Spleen (tissue), 11 donors: Measurements from ENCODE around the gene CTDP1. TPM values are rescaled to one million over a fixed set of nuclear protein-coding genes. Genes with fewer than 3 reads are reported as not detected.
"Not testable (repeated sequence)": the region's sequence is repeated elsewhere in the genome, so short reads cannot be mapped to it uniquely, and the experiment has no call there.

Experiments used
- DNase-seq: peaks from one replicate; pipeline ENCODE4 v3.0.0-alpha.2; 2020
- H3K27ac ChIP-seq, 8 donors: fragments of 200-600 bp; sonication (generic) in 7 of 8; 1 replicate in 4 of 8; 2 replicates in 4 of 8; pipeline versions ENCODE4 v1.5.0 to v1.8.0; 2016 to 2021; ENCODE audit warnings: inconsistent platforms in 4 of 8, mild to moderate bottlenecking in 4 of 8, moderate library complexity in 1 of 8
- H3K27me3 ChIP-seq, 7 donors: fragments of 200-600 bp; sonication (generic) in 6 of 7; replicated peaks in 1 of 7; 1 replicate in 4 of 7; 2 replicates in 3 of 7; pipeline versions ENCODE4 v1.5.0 to v1.8.0; 2016 to 2021; ENCODE audit warnings: inconsistent platforms in 3 of 7, mild to moderate bottlenecking in 1 of 7
- H3K36me3 ChIP-seq, 6 donors: fragments of 200-600 bp; sonication (generic) in 5 of 6; 1 replicate in 4 of 6; 2 replicates in 2 of 6; pipeline versions ENCODE4 v1.5.0 to v1.8.0; 2016 to 2021; ENCODE audit warnings: inconsistent platforms in 2 of 6
- H3K4me1 ChIP-seq, 6 donors: fragments of 200-600 bp; sonication (generic) in 5 of 6; 1 replicate in 3 of 6; 2 replicates in 3 of 6; pipeline versions ENCODE4 v1.5.0 to v1.8.0; 2016 to 2021; ENCODE audit warnings: inconsistent platforms in 3 of 6
- H3K4me3 ChIP-seq, 8 donors: fragments of 200-600 bp; sonication (generic) in 7 of 8; 1 replicate in 4 of 8; 2 replicates in 4 of 8; pipeline versions ENCODE4 v1.5.0 to v1.8.0; 2016 to 2021; ENCODE audit warnings: inconsistent platforms in 4 of 8, mild to moderate bottlenecking in 4 of 8, moderate library complexity in 2 of 8
- H3K9me3 ChIP-seq, 8 donors: fragments of 200-600 bp; sonication (generic) in 7 of 8; 1 replicate in 4 of 8; 2 replicates in 4 of 8; pipeline versions ENCODE4 v1.5.0 to v1.8.0; 2016 to 2021; ENCODE audit warnings: inconsistent platforms in 4 of 8
- POLR2A ChIP-seq, 3 donors: fragments of 450-650 bp; IDR thresholded peaks; one replicate each; pipeline ENCODE4 v1.5.1; 2017; ENCODE audit warnings: antibody characterized with exemption in 3 of 3, mild to moderate bottlenecking in 1 of 3
- POLR2AphosphoS5 ChIP-seq, 3 donors: sonication (generic); formaldehyde crosslinking; IDR thresholded peaks; one replicate each; pipeline ENCODE4 v1.5.1; 2017; ENCODE audit warnings: antibody characterized with exemption in 3 of 3
- WGBS, 5 donors: extraction: QIAGEN DNeasy Blood & Tissue Kit in 3 of 5; methylation state at CpG; one replicate each; pipeline versions ENCODE4 v1.1.5 to v1.1.7; 2013 to 2018; 5-methylcytosine and 5-hydroxymethylcytosine counted together
- intact Hi-C: fragments of 100-400 bp; cut with DNase I; formaldehyde crosslinking; loops from one replicate; pipeline ENCODE4 v1.15.0; 2023; ENCODE audit warnings: low total_unique reads
- polyA plus RNA-seq, 3 donors: library from polyadenylated mRNA; stranded (reverse); fragments of 200-250 nt; gene quantifications; one replicate each; pipeline ENCODE4 v1.2.1, GENCODE V29; 2013
- total RNA-seq, 7 donors: library from RNA; depleted of rRNA in 3 of 7; stranded (reverse); fragments of >200 nt in 3 of 7; fragmentation: NEBNext Ultra II Directional in 4 of 7; extraction: Animal tissue kit (Norgen Biotek cat#: 25700) in 4 of 7; gene quantifications; one replicate each; pipeline versions ENCODE4 v1.1.0 to v1.2.1, GENCODE V29; 2016 to 2021
- TF ChIP-seq, protein P1 (sequence below), 11 experiments: fragments of 200-600 bp in 7 of 11; fragments of 450-650 bp in 4 of 11; sonication (generic) in 4 of 11; IDR thresholded peaks in 8 of 11; conservative IDR thresholded peaks in 3 of 11; 1 replicate in 7 of 11; 2 replicates in 4 of 11; pipeline versions ENCODE4 v1.4.0 to v1.8.0; 2016 to 2021; ENCODE audit warnings: antibody characterized with exemption in 11 of 11, inconsistent platforms in 4 of 11, mild to moderate bottlenecking in 1 of 11
- donor health status: healthy with polysubstance abuse.
- donor health status: DM: no; HTN: no; CAD: no; lungs with moderate emphysema.
- donor health status: DM: no; HTN: no; CAD: no.
- donor health status: Bipolar disorder and iron deficiency.
- donor health status: healthy.
- donor health status: DM: no; HTN: no; CAD: no.
- donor health status: DM: yes; HTN: yes; CAD: no.

The CTDP1 gene
- total and polyA plus RNA-seq, 10 donors: 13.6 to 54.6 (median 28.6) TPM

DNA sequence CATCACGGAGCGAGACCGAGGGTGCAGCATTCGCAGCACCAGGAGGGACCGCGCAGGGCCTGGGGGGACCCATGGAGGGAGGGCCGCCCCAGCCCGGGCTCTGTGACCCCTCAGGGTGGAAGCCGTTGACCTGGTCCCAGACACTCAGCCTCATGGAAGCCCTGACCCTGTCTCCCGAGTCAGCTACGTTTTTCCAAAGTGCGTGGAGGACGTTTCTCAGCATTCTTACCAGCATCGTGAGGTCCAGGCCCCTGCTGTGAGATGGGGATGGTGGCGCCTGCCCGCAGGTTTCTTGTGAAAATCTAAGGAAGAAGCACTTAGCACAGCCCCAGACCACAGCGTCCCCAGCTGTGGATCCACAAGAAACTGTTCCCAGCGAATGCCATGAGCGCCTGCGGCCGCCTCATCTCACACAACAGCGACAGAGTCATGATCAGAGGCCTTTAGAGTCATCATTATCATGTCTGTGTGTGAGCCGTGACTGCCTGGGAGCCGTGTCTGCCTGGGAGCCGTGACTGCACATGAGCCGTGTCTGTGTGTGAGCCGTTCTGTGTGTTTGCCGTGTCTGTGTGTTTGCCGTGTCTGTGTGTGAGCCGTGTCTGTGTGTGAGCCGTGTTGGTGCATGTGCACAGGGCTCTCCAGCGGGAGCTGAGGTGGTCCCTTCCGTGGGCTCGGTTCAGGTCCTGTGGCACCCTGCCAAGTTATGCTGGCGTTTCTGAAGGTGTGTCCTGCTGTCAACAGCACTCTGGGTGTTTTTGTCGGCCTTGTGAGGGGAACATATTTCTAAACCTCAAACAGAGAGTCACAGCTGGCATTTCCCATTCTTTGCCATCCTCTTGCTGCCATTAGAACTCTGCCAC, 68.9 kb downstream of the CTDP1 start:
- Histone ChIP-seq H3K9me3 (peaks cover 0 to 5% (median 0%) of the 10 kb centered on the region in 8 donors), H3K36me3 (peaks cover 0 to 73% (median 39%) of the 10 kb centered on the region in 6 donors), H3K27ac (peak overlapping the region in 2 of 8 donors; percentile 23 to 36), H3K4me1 (peaks cover 0 to 7% (median 3%) of the 10 kb centered on the region in 6 donors), H3K27me3 (no peaks in the 10 kb centered on the region), H3K4me3 (no peak overlapping the region)
- TF ChIP-seq, protein P1, sequence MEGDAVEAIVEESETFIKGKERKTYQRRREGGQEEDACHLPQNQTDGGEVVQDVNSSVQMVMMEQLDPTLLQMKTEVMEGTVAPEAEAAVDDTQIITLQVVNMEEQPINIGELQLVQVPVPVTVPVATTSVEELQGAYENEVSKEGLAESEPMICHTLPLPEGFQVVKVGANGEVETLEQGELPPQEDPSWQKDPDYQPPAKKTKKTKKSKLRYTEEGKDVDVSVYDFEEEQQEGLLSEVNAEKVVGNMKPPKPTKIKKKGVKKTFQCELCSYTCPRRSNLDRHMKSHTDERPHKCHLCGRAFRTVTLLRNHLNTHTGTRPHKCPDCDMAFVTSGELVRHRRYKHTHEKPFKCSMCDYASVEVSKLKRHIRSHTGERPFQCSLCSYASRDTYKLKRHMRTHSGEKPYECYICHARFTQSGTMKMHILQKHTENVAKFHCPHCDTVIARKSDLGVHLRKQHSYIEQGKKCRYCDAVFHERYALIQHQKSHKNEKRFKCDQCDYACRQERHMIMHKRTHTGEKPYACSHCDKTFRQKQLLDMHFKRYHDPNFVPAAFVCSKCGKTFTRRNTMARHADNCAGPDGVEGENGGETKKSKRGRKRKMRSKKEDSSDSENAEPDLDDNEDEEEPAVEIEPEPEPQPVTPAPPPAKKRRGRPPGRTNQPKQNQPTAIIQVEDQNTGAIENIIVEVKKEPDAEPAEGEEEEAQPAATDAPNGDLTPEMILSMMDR (IDR thresholded peaks at IDR 0.05 in 8 of 11, conservative IDR thresholded peaks at IDR 0.05 in 3 of 11): no peak
- TF ChIP-seq POLR2A (IDR thresholded peaks at IDR 0.05): no peak
- TF ChIP-seq POLR2AphosphoS5 (IDR thresholded peaks at IDR 0.05): no peak
- intact Hi-C loops: no loop called here
- DNase-seq: peak; percentile 62
- WGBS, 5 donors: 92 to 95% (median 93%) methylated on average over 30 to 36 of the region's 36 CpGs

GRCh38 chr18:79749251-79750191, 69.9 kb downstream of the CTDP1 start:
- TF ChIP-seq, protein P1 (IDR thresholded peaks at IDR 0.05 in 8 of 11, conservative IDR thresholded peaks at IDR 0.05 in 3 of 11): peak in 1 of 11 experiments; percentile 24
- TF ChIP-seq POLR2A (IDR thresholded peaks at IDR 0.05): no peak
- TF ChIP-seq POLR2AphosphoS5 (IDR thresholded peaks at IDR 0.05): peak in 1 of 3 donors; percentile 41
- no peak overlapping the region for H3K4me3 ChIP-seq
- intact Hi-C loops: no loop called here
- peaks cover 0 to 5% (median 0%) of the 10 kb centered on the region in 8 donors for H3K9me3 ChIP-seq
- H3K27ac ChIP-seq: peak overlapping the region in 2 of 8 donors; percentile 23 to 36
- H3K4me1 ChIP-seq: peaks cover 0 to 7% (median 3%) of the 10 kb centered on the region in 6 donors
- WGBS, 5 donors: 80 to 89% (median 85%) methylated on average over 49 of the region's 49 CpGs
- peak; percentile 66 for DNase-seq
- peaks cover 8 to 73% (median 43%) of the 10 kb centered on the region in 6 donors for H3K36me3 ChIP-seq
- H3K27me3 ChIP-seq: no peaks in the 10 kb centered on the region

DNA sequence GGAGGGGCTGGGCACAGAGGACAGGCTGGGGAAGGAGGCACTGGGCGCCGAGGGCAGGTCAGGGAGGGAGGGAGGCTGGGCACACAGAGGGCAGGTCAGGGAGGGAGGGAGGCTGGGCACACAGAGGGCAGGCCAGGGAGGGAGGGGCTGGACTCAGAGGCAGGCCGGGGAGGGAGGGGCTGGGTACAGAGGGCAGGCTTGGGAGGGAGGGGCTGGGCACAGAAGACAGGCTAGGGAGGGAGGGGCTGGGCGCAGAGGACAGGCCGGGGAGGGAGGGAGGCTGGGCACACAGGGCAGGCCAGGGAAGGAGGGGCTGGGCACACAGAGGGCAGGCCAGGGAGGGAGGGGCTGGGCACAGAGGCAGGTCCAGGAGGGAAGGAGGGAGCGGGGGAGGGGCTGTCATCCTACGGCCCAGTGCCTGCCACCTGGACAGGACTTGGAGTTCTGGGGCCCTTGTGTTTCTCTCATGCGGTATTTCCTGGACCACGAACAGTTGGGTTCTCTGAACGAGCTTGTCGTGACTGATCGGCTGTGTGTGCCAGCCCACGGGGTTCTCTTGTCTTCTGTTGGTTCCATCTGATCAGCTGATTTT, 71.5 kb downstream of the CTDP1 start:
- TF ChIP-seq POLR2AphosphoS5 (IDR thresholded peaks at IDR 0.05) (no peak), POLR2A (IDR thresholded peaks at IDR 0.05) (no peak)
- TF ChIP-seq, protein P1 (IDR thresholded peaks at IDR 0.05 in 8 of 11, conservative IDR thresholded peaks at IDR 0.05 in 3 of 11): no peak
- intact Hi-C loops: no loop called here
- Histone ChIP-seq H3K36me3 (peaks cover 8 to 83% (median 56%) of the 10 kb centered on the region in 6 donors), H3K4me1 (peaks cover 0 to 7% (median 3%) of the 10 kb centered on the region in 6 donors), H3K4me3 (no peak overlapping the region), H3K27ac (no peak overlapping the region), H3K9me3 (peaks cover 0 to 7% (median 0%) of the 10 kb centered on the region in 8 donors), H3K27me3 (no peaks in the 10 kb centered on the region)
- 81 to 88% (median 87%) methylated on average over 13 of the region's 13 CpGs for WGBS, 5 donors
- DNase-seq: peak; percentile 51

DNA sequence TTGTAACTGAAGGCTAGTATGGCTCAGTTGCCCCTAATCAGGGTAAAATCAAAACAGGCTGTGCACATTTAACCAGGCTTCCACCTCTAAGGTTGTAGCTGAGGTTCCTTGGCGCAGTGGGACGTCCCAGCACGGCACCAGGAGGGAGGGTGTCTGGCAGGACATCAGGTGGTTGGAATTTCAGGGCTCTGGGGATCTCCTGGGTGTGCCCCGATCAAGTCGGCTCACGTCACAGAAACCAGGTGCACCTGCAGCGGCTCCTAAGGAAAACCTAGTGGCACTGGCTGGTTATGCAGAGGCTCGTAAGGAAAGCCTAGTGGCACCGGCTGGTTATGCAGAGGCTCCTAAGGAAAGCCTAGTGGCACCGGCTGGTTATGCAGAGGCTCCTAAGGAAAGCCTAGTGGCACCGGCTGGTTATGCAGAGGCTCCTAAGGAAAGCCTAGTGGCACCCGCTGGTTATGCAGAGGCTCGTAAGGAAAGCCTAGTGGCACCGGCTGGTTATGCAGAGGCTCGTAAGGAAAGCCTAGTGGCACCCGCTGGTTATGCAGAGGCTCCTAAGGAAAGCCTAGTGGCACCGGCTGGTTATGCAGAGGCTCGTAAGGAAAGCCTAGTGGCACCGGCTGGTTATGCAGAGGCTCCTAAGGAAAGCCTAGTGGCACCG, 72.4 kb downstream of the CTDP1 start:
- 97 to 98% (median 97%) methylated on average over 7 to 18 of the region's 20 CpGs for WGBS, 5 donors
- DNase-seq: peak; percentile 58
- H3K27me3 ChIP-seq, H3K27ac ChIP-seq, H3K4me3 ChIP-seq, H3K9me3 ChIP-seq, intact Hi-C loops, H3K4me1 ChIP-seq: not testable (repeated sequence)
- peaks cover 8 to 84% (median 57%) of the 10 kb centered on the region in 6 donors for H3K36me3 ChIP-seq

DNA sequence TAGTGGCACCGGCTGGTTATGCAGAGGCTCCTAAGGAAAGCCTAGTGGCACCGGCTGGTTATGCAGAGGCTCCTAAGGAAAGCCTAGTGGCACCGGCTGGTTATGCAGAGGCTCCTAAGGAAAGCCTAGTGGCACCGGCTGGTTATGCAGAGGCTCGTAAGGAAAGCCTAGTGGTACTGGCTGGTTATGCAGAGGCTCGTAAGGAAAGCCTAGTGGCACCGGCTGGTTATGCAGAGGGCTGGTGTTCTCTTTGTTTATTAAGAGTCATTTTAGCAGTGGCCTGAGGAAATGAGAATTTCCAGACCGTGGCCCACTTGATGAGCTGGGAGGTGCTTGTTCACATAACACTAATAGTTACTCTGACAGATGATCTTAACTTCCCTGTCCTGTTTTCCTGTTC, 73.3 kb downstream of the CTDP1 start:
- intact Hi-C loops, DNase-seq, H3K27me3 ChIP-seq, H3K4me1 ChIP-seq, H3K4me3 ChIP-seq, H3K27ac ChIP-seq: not testable (repeated sequence)
- H3K36me3 ChIP-seq: peaks cover 8 to 77% (median 48%) of the 10 kb centered on the region in 6 donors
- 80 to 95% (median 84%) methylated on average over 4 to 6 of the region's 8 CpGs for WGBS, 5 donors
- H3K9me3 ChIP-seq: peaks cover 0 to 16% (median 0%) of the 10 kb centered on the region in 8 donors
